Loucy (cell line): Measurements from ENCODE around the gene PCDH17.

ENCODE experiments used
- CTCF ChIP-seq: fragments of 200-600 bp; sonication (generic); conservative IDR thresholded peaks from 2 replicates; pipeline ENCODE4 v1.5.1; 2014; ENCODE audit warnings: mild to moderate bottlenecking, antibody characterized with exemption, low read length
- EZH2phosphoT487 ChIP-seq: fragments of 200-600 bp; IDR thresholded peaks from 2 replicates; pipeline ENCODE4 v1.6.1; 2018; ENCODE audit warnings: antibody characterized with exemption, mild to moderate bottlenecking, moderate library complexity, borderline replicate concordance

- TF ChIP-seq CTCF (no peak), EZH2phosphoT487 (no peak)
Observed at GRCh38 chr13:57725480-57725879, 93.9 kb downstream of the PCDH17 start.
